Rectal smooth muscle tissue (tissue), 1 donor: ENCODE measurements around the gene CHST11.

Experiments used
- H3K27ac ChIP-seq: one replicate; pipeline ENCODE4 v1.7.0; 2013; ENCODE audit warnings: low read depth, low read length, inconsistent platforms
- H3K27me3 ChIP-seq: one replicate; pipeline ENCODE4 v1.7.0; 2013; ENCODE audit warnings: low read length; ENCODE audit not compliant: control insufficient read depth, insufficient read depth
- H3K36me3 ChIP-seq: one replicate; pipeline ENCODE4 v1.7.0; 2013; ENCODE audit warnings: low read length; ENCODE audit not compliant: control insufficient read depth, insufficient read depth
- H3K4me1 ChIP-seq: one replicate; pipeline ENCODE4 v1.7.0; 2013; ENCODE audit warnings: low read length; ENCODE audit not compliant: control insufficient read depth, insufficient read depth
- H3K4me3 ChIP-seq: one replicate; pipeline ENCODE4 v1.7.0; 2013; ENCODE audit warnings: low read length
- H3K9ac ChIP-seq: one replicate; pipeline ENCODE4 v1.7.0; 2013; ENCODE audit warnings: low read length

Gene CHST11

GRCh38 chr12:104490850-104491249 lies 34.1 kb downstream of the CHST11 start:
- Histone ChIP-seq H3K9ac (no peak overlapping the region), H3K4me1 (peaks cover 6% of the 10 kb centered on the region), H3K27ac (no peak overlapping the region), H3K27me3 (no peaks in the 10 kb centered on the region), H3K4me3 (no peak overlapping the region), H3K36me3 (no peaks in the 10 kb centered on the region)

GRCh38 chr12:104493496-104493895 lies 36.7 kb downstream of the CHST11 start:
- H3K36me3 ChIP-seq = no peaks in the 10 kb centered on the region
- H3K4me1 ChIP-seq = no peaks in the 10 kb centered on the region
- H3K27ac ChIP-seq = no peak overlapping the region
- H3K4me3 ChIP-seq = no peak overlapping the region
- H3K9ac ChIP-seq = no peak overlapping the region
- no peaks in the 10 kb centered on the region for H3K27me3 ChIP-seq

DNA sequence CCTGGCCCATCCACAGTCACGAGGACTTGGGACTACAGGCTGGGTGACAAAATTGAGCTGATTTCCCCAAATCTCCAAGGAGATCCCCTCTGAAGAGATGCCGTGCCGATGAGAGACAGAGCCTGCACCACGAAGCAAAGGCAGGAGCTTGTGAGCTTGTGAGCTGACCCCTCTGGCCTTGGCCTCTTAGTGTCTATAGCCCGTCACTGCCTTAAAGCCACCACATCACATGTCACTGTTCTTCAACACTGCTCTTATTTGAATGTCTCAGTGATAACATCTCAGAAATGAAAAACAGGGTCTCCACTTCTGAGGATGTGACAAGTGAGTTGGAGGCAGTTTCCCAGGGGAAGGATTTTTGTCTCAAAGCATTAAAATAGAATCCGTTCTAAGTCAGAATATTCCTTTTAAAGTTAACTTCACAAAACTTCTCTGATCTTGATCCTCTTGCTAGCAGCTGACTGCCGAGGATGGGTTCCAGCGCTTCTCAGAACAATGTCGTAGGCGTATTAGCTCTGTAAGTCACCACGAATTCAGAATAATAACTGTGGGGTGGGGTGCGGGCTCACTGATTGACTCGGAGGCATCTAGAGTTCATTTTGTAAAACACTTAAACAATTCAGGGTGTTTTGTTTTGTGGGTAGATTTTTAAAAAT lies 37.5 kb downstream of the CHST11 start:
- no peak overlapping the region for H3K27ac ChIP-seq
- H3K27me3 ChIP-seq = no peaks in the 10 kb centered on the region
- no peak overlapping the region for H3K4me3 ChIP-seq
- no peaks in the 10 kb centered on the region for H3K36me3 ChIP-seq
- no peaks in the 10 kb centered on the region for H3K4me1 ChIP-seq
- no peak overlapping the region for H3K9ac ChIP-seq

- peaks cover 3% of the 10 kb centered on the region for H3K4me1 ChIP-seq
- H3K4me3 ChIP-seq = no peak overlapping the region
- no peak overlapping the region for H3K9ac ChIP-seq
- H3K27ac ChIP-seq = no peak overlapping the region
- no peaks in the 10 kb centered on the region for H3K36me3 ChIP-seq
- no peaks in the 10 kb centered on the region for H3K27me3 ChIP-seq
Observed at GRCh38 chr12:104494793-104495158, 38.0 kb downstream of the CHST11 start.

- no peak overlapping the region for H3K27ac ChIP-seq
- H3K36me3 ChIP-seq = no peaks in the 10 kb centered on the region
- H3K4me1 ChIP-seq = peaks cover 5% of the 10 kb centered on the region
- no peaks in the 10 kb centered on the region for H3K27me3 ChIP-seq
- H3K4me3 ChIP-seq = no peak overlapping the region
- H3K9ac ChIP-seq = no peak overlapping the region
Observed at GRCh38 chr12:104495786-104496185, 39.0 kb downstream of the CHST11 start.

- H3K27ac ChIP-seq = no peak overlapping the region
- H3K36me3 ChIP-seq = no peaks in the 10 kb centered on the region
- H3K4me3 ChIP-seq = no peak overlapping the region
- peaks cover 5% of the 10 kb centered on the region for H3K4me1 ChIP-seq
- no peak overlapping the region for H3K9ac ChIP-seq
- no peaks in the 10 kb centered on the region for H3K27me3 ChIP-seq
Observed at GRCh38 chr12:104496336-104496735, 39.6 kb downstream of the CHST11 start.

GRCh38 chr12:104498211-104498801 lies 41.6 kb downstream of the CHST11 start:
- no peak overlapping the region for H3K27ac ChIP-seq
- H3K4me3 ChIP-seq = no peak overlapping the region
- peaks cover 5% of the 10 kb centered on the region for H3K4me1 ChIP-seq

GRCh38 chr12:104499668-104500332 lies 43.1 kb downstream of the CHST11 start:
- Histone ChIP-seq H3K36me3 (no peaks in the 10 kb centered on the region), H3K4me3 (no peak overlapping the region), H3K9ac (no peak overlapping the region), H3K27me3 (no peaks in the 10 kb centered on the region), H3K4me1 (peaks cover 5% of the 10 kb centered on the region), H3K27ac (no peak overlapping the region)

More at GRCh38 chr12:104498211-104498801, 41.6 kb downstream of the CHST11 start:
- no peaks in the 10 kb centered on the region for H3K27me3 ChIP-seq
- H3K9ac ChIP-seq = no peak overlapping the region
- no peaks in the 10 kb centered on the region for H3K36me3 ChIP-seq

- H3K27ac ChIP-seq = no peak overlapping the region
- no peaks in the 10 kb centered on the region for H3K36me3 ChIP-seq
- H3K9ac ChIP-seq = no peak overlapping the region
- H3K4me3 ChIP-seq = no peak overlapping the region
- H3K27me3 ChIP-seq = no peaks in the 10 kb centered on the region
- peaks cover 5% of the 10 kb centered on the region for H3K4me1 ChIP-seq
Observed at GRCh38 chr12:104501115-104501514, 44.4 kb downstream of the CHST11 start.

GRCh38 chr12:104501660-104502059 lies 44.9 kb downstream of the CHST11 start:
- H3K27ac ChIP-seq = no peak overlapping the region
- peaks cover 5% of the 10 kb centered on the region for H3K4me1 ChIP-seq
- no peak overlapping the region for H3K9ac ChIP-seq
- H3K27me3 ChIP-seq = no peaks in the 10 kb centered on the region
- H3K4me3 ChIP-seq = no peak overlapping the region
- no peaks in the 10 kb centered on the region for H3K36me3 ChIP-seq

DNA sequence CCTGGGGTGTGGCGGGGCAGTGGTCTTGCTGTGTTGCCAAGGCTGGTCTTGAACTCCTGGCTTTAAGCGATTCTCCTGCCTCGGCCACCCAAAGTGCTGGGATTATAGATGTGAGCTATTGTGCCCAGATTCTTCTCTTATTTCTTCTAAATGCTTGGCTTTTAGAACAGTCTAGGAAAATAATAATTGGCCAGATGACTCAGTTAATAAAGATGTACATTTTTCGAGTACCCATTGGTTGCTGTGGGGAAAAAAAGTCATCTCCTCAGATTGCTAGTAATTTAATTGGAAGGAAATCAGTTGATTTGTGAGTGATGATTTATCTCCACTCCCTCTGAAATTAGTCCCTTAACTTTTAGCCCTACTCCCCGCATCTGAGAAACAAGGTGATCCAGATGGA lies 45.5 kb downstream of the CHST11 start:
- no peak overlapping the region for H3K9ac ChIP-seq
- peaks cover 5% of the 10 kb centered on the region for H3K4me1 ChIP-seq
- no peaks in the 10 kb centered on the region for H3K27me3 ChIP-seq
- H3K36me3 ChIP-seq = no peaks in the 10 kb centered on the region
- no peak overlapping the region for H3K27ac ChIP-seq
- H3K4me3 ChIP-seq = no peak overlapping the region

DNA sequence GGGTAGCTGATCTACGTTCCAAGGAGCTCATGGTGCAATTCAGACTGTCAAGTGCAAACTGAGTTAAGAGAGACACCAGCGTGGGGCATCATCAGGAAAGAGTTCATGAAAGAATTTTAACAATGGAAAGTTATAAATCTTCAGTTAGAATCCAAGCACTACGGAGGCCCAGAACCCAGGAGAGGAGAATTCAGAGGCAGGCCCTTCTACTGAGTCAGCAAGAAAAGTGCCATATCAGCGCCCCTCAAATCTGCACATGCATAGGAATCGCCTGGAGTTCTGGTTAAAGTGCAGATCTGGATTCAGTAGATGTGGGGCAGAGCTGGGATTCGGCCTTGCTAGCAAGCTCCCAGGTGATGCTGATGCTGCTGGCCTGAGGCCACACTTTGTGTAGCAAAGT lies 45.9 kb downstream of the CHST11 start:
- Histone ChIP-seq H3K36me3 (no peaks in the 10 kb centered on the region), H3K27ac (no peak overlapping the region), H3K27me3 (no peaks in the 10 kb centered on the region), H3K9ac (no peak overlapping the region), H3K4me3 (no peak overlapping the region), H3K4me1 (peaks cover 5% of the 10 kb centered on the region)

GRCh38 chr12:104503191-104503590 lies 46.4 kb downstream of the CHST11 start:
- no peaks in the 10 kb centered on the region for H3K27me3 ChIP-seq
- H3K36me3 ChIP-seq = no peaks in the 10 kb centered on the region
- H3K4me1 ChIP-seq = peaks cover 5% of the 10 kb centered on the region
- H3K9ac ChIP-seq = no peak overlapping the region
- no peak overlapping the region for H3K4me3 ChIP-seq
- H3K27ac ChIP-seq = no peak overlapping the region
